Tibial nerve (tissue), 4 donors: Measurements from ENCODE around the gene NOS1AP.

Experiments
- CTCF ChIP-seq, 5 experiments: fragments of 200-600 bp in 3 of 5; fragments of 450-650 bp in 2 of 5; sonication (generic) in 3 of 5; IDR thresholded peaks; one replicate each; pipeline ENCODE4 v1.5.1; 2016 to 2019; ENCODE audit warnings: antibody characterized with exemption in 5 of 5, mild to moderate bottlenecking in 3 of 5, moderate library complexity in 2 of 5
- EP300 ChIP-seq, 2 donors: sonication (generic); formaldehyde crosslinking; IDR thresholded peaks; one replicate each; pipeline ENCODE4 v1.6.1; 2017; ENCODE audit warnings: antibody characterized with exemption in 2 of 2, mild to moderate bottlenecking in 1 of 2
- POLR2A ChIP-seq, 2 donors: fragments of 450-650 bp; IDR thresholded peaks; one replicate each; pipeline ENCODE4 v1.6.1; 2017; ENCODE audit warnings: antibody characterized with exemption in 2 of 2, mild to moderate bottlenecking in 2 of 2, moderate library complexity in 2 of 2

GRCh38 chr1:162370721-162371120, 301.2 kb downstream of the NOS1AP start:
- TF ChIP-seq POLR2A (IDR thresholded peaks at IDR 0.05) (no peak), EP300 (IDR thresholded peaks at IDR 0.05) (no peak), CTCF (IDR thresholded peaks at IDR 0.05) (no peak)
